Left forelimb (tissue), 1 donor: ENCODE results near the gene PRM3.

Experiments used
- DNase-seq: peaks from one replicate; pipeline ENCODE4 v3.0.0-alpha.2; 2018; ENCODE audit warnings: low spot score

PRM3 gene

GRCh38 chr16:11224894-11225676 is 48.3 kb downstream of the PRM3 start:
- no peak for DNase-seq

DNA sequence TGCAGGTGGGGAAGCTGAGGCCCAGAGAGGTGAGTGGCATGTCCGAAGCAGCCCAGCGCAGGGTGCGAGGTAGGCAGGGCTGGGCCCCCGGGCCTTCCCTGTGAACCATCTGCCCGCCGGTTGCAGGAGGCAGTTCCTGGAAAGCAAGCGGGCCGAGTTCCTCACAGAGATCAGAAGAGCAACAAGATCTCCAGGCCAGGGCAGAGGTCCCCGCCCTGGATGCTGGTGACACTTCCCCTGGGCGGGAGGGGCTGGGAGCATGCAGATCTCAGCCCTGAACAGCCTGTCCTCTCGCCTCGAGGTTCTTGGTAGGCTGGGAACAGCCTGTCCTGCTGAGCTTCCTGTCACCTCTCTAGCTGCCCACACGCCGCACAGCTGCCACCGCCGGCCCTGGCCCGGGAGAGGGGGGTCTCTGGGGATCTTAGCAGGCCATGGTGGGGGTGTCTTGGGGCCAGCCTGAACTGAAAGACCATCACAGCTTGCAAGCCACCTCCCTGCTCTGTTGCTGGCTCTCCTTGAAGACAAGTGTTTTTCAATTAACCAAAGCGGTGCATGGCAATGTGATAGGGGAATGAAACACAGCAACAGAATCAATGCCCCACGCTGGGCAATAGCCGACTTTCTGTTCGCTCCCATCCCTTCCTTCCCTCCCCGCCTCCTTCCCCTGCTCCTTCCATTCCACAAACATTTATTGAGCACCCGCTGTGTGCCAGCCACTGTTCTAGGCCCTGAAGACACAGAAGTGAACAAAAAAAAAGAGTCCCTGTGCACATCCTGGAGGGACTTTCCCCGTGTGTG is 49.1 kb downstream of the PRM3 start:
- no peak for DNase-seq
